ENCODE results near the gene KLHL30.

The KLHL30 gene

GRCh38 chr2:238138331-238139195 lies at the start of gene KLHL30:
TSS of gene KLHL30 (plus strand) at chr2:238138668. CDS start at chr2:238140755, 2,087 bp downstream.
- Mint-ChIP-seq H3K27me3 (no peaks in the 10 kb centered on the region), H3K36me3 (no peaks in the 10 kb centered on the region), H3K9me3 (no peaks in the 10 kb centered on the region), H3K4me1 (peaks cover 36% of the 10 kb centered on the region), H3K4me3 (peak within 1 kb of the TSS; percentile 29), H3K27ac (peak within 1 kb of the TSS; percentile 10)
- peak; percentile 6 for ATAC-seq

- no peak overlapping the region for H3K4me3 Mint-ChIP-seq
- no peaks in the 10 kb centered on the region for H3K27me3 Mint-ChIP-seq
- peaks cover 10% of the 10 kb centered on the region for H3K4me1 Mint-ChIP-seq
- no peak for ATAC-seq
- H3K9me3 Mint-ChIP-seq, result no peaks in the 10 kb centered on the region
- H3K36me3 Mint-ChIP-seq, result peaks cover 27% of the 10 kb centered on the region
- H3K27ac Mint-ChIP-seq, result no peak overlapping the region
Observed at GRCh38 chr2:238090887-238091286, 47.6 kb upstream of the KLHL30 start.

- Mint-ChIP-seq H3K4me1 (peaks cover 10% of the 10 kb centered on the region), H3K9me3 (no peaks in the 10 kb centered on the region), H3K4me3 (no peak overlapping the region), H3K36me3 (peaks cover 24% of the 10 kb centered on the region), H3K27ac (no peak overlapping the region), H3K27me3 (no peaks in the 10 kb centered on the region)
- no peak for ATAC-seq
Observed at GRCh38 chr2:238091436-238092060, 46.9 kb upstream of the KLHL30 start.

- Mint-ChIP-seq H3K9me3 (no peaks in the 10 kb centered on the region), H3K4me1 (peaks cover 3% of the 10 kb centered on the region), H3K27ac (no peak overlapping the region), H3K27me3 (no peaks in the 10 kb centered on the region), H3K4me3 (no peak overlapping the region), H3K36me3 (peaks cover 24% of the 10 kb centered on the region)
- ATAC-seq, result no peak
Observed at GRCh38 chr2:238092486-238093035, 45.9 kb upstream of the KLHL30 start.

GRCh38 chr2:238093181-238094140 lies 45.0 kb upstream of the KLHL30 start:
- H3K4me1 Mint-ChIP-seq, result peaks cover 7% of the 10 kb centered on the region
- no peaks in the 10 kb centered on the region for H3K9me3 Mint-ChIP-seq
- no peak overlapping the region for H3K27ac Mint-ChIP-seq
- H3K4me3 Mint-ChIP-seq, result no peak overlapping the region
- no peaks in the 10 kb centered on the region for H3K27me3 Mint-ChIP-seq
- H3K36me3 Mint-ChIP-seq, result peaks cover 24% of the 10 kb centered on the region
- no peak for ATAC-seq

GRCh38 chr2:238094438-238095022 lies 43.9 kb upstream of the KLHL30 start:
- H3K9me3 Mint-ChIP-seq, result no peaks in the 10 kb centered on the region
- H3K27me3 Mint-ChIP-seq, result no peaks in the 10 kb centered on the region
- no peak overlapping the region for H3K27ac Mint-ChIP-seq
- H3K4me1 Mint-ChIP-seq, result peaks cover 18% of the 10 kb centered on the region
- H3K36me3 Mint-ChIP-seq, result peaks cover 15% of the 10 kb centered on the region
- no peak overlapping the region for H3K4me3 Mint-ChIP-seq
- no peak for ATAC-seq

GRCh38 chr2:238095143-238095542 lies 43.3 kb upstream of the KLHL30 start:
- Mint-ChIP-seq H3K36me3 (peaks cover 15% of the 10 kb centered on the region), H3K27ac (no peak overlapping the region), H3K4me1 (peaks cover 22% of the 10 kb centered on the region), H3K27me3 (no peaks in the 10 kb centered on the region), H3K9me3 (no peaks in the 10 kb centered on the region), H3K4me3 (no peak overlapping the region)
- ATAC-seq, result no peak

- Mint-ChIP-seq H3K4me1 (peaks cover 26% of the 10 kb centered on the region), H3K9me3 (no peaks in the 10 kb centered on the region), H3K4me3 (no peak overlapping the region), H3K36me3 (peaks cover 8% of the 10 kb centered on the region), H3K27ac (peak overlapping the region; percentile 99), H3K27me3 (no peaks in the 10 kb centered on the region)
- no peak for ATAC-seq
Observed at GRCh38 chr2:238096311-238097011, 42.0 kb upstream of the KLHL30 start.

GRCh38 chr2:238097201-238097987 lies 41.1 kb upstream of the KLHL30 start:
- Mint-ChIP-seq H3K27me3 (no peaks in the 10 kb centered on the region), H3K4me3 (no peak overlapping the region), H3K36me3 (peaks cover 8% of the 10 kb centered on the region), H3K9me3 (no peaks in the 10 kb centered on the region), H3K27ac (peak overlapping the region; percentile 99), H3K4me1 (peaks cover 27% of the 10 kb centered on the region)
- ATAC-seq, result no peak

- Mint-ChIP-seq H3K27ac (peak overlapping the region; percentile 99), H3K4me1 (peaks cover 33% of the 10 kb centered on the region), H3K9me3 (no peaks in the 10 kb centered on the region), H3K4me3 (peak overlapping the region; percentile 83), H3K27me3 (no peaks in the 10 kb centered on the region), H3K36me3 (peaks cover under 1% of the 10 kb centered on the region)
- peak; percentile 86 for ATAC-seq
Observed at GRCh38 chr2:238097988-238098871, 40.2 kb upstream of the KLHL30 start.

GRCh38 chr2:238098901-238099713 lies 39.4 kb upstream of the KLHL30 start:
- Mint-ChIP-seq H3K4me1 (peaks cover 36% of the 10 kb centered on the region), H3K4me3 (peak overlapping the region; percentile 83), H3K27me3 (no peaks in the 10 kb centered on the region), H3K9me3 (no peaks in the 10 kb centered on the region), H3K36me3 (no peaks in the 10 kb centered on the region), H3K27ac (peak overlapping the region; percentile 99)
- ATAC-seq, result peak; percentile 70

- Mint-ChIP-seq H3K9me3 (no peaks in the 10 kb centered on the region), H3K27me3 (no peaks in the 10 kb centered on the region), H3K4me3 (peak overlapping the region; percentile 83), H3K36me3 (no peaks in the 10 kb centered on the region), H3K4me1 (peaks cover 42% of the 10 kb centered on the region), H3K27ac (peak overlapping the region; percentile 99)
- no peak for ATAC-seq
Observed at GRCh38 chr2:238099714-238100048, 38.8 kb upstream of the KLHL30 start.
